ENCODE results near the gene PLEKHH1. TPM values are rescaled to one million over a fixed set of nuclear protein-coding genes. Genes with fewer than 3 reads are reported as not detected.

The PLEKHH1 gene
- 2.7 and 5.5 TPM in 2 replicates for total RNA-seq

GRCh38 chr14:67532998-67533753, at the start of gene PLEKHH1:
PLEKHH1 (plus strand) TSS chr14:67533290; CDS start chr14:67541868, 8,578 bp downstream.

GRCh38 chr14:67487937-67488893, 44.9 kb upstream of the PLEKHH1 start, which contains the start of gene TMEM229B:
TMEM229B (minus strand) TSS chr14:67488721; CDS start chr14:67473923, 14,798 bp downstream.

GRCh38 chr14:67599698-67600561, 66.8 kb downstream of the PLEKHH1 start, which contains the start of gene PIGH:
PIGH (minus strand) TSS chr14:67600268; CDS start chr14:67600203, 65 bp downstream.

GRCh38 chr14:67619446-67620216, 86.5 kb downstream of the PLEKHH1 start, which contains the start of gene ARG2:
ARG2 (plus strand) TSS chr14:67619920; CDS start chr14:67619978, 58 bp downstream.

Other genes with a start within 250 kb of the PLEKHH1 start
- gene ATP6V1D, start 173.5 kb upstream of the PLEKHH1 start, total RNA-seq = 108 and 109 TPM in 2 replicates
- 336 and 349 TPM in 2 replicates for gene EIF2S1, start 173.0 kb upstream of the PLEKHH1 start, total RNA-seq
- gene PLEK2, start 121.1 kb upstream of the PLEKHH1 start, total RNA-seq = 27.8 and 50.2 TPM in 2 replicates
- 0.68 and 4.8 TPM in 2 replicates for gene TMEM229B, start 44.6 kb upstream of the PLEKHH1 start, total RNA-seq
- 20.2 and 26.0 TPM in 2 replicates for gene PIGH, start 67.0 kb downstream of the PLEKHH1 start, total RNA-seq
- gene ARG2, start 86.6 kb downstream of the PLEKHH1 start, total RNA-seq = 26.7 and 112 TPM in 2 replicates
- 58.4 and 64.9 TPM in 2 replicates for gene VTI1B, start 141.3 kb downstream of the PLEKHH1 start, total RNA-seq
- gene RDH11, start 162.5 kb downstream of the PLEKHH1 start, total RNA-seq = 133 and 140 TPM in 2 replicates
- gene RDH12, start 168.6 kb downstream of the PLEKHH1 start, total RNA-seq = 0.78 and 1.4 TPM in 2 replicates